ENCODE measurements around the gene SORCS2.

Gene SORCS2

GRCh38 chr4:7529368-7530080, 337.2 kb downstream of the SORCS2 start:
- POLR2A ChIA-PET, result no interaction called here
- CTCF ChIA-PET, result no interaction called here
- TF ChIP-seq CTCF (IDR thresholded peaks at IDR 0.05; ENCODE audit: control extremely low read depth, extremely low read depth, low read depth, missing control alignments), result no peak
- no peak for DNase-seq (ENCODE audit: extremely low spot score)

GRCh38 chr4:7530082-7530481, 337.7 kb downstream of the SORCS2 start:
- TF ChIP-seq CTCF (IDR thresholded peaks at IDR 0.05; ENCODE audit: control extremely low read depth, extremely low read depth, low read depth, missing control alignments), result no peak
- ChIA-PET CTCF (no interaction called here), POLR2A (no interaction called here)
- no peak for DNase-seq (ENCODE audit: extremely low spot score)

- CTCF ChIA-PET, result interaction anchor here (1.1 kb wide), 1 partner anchor 194 kb away, joined by 3 read pairs; no protein-coding TSS in a partner anchor
- TF ChIP-seq CTCF (IDR thresholded peaks at IDR 0.05; ENCODE audit: control extremely low read depth, extremely low read depth, low read depth, missing control alignments), result no peak
- POLR2A ChIA-PET, result no interaction called here
- DNase-seq (ENCODE audit: extremely low spot score), result no peak
These were observed 338.7 kb downstream of the SORCS2 start for GRCh38 chr4:7530932-7531639.

GRCh38 chr4:7531640-7531994, 339.3 kb downstream of the SORCS2 start:
- CTCF ChIA-PET, result interaction anchor here (1.1 kb wide), 1 partner anchor 194 kb away, joined by 3 read pairs; no protein-coding TSS in a partner anchor
- DNase-seq (ENCODE audit: extremely low spot score), result no peak
- TF ChIP-seq CTCF (IDR thresholded peaks at IDR 0.05; ENCODE audit: control extremely low read depth, extremely low read depth, low read depth, missing control alignments), result no peak
- POLR2A ChIA-PET, result no interaction called here

GRCh38 chr4:7532043-7532442, 339.7 kb downstream of the SORCS2 start:
- POLR2A ChIA-PET, result no interaction called here
- TF ChIP-seq CTCF (IDR thresholded peaks at IDR 0.05; ENCODE audit: control extremely low read depth, extremely low read depth, low read depth, missing control alignments), result no peak
- CTCF ChIA-PET, result interaction anchor here (1.1 kb wide), 1 partner anchor 195 kb away, joined by 3 read pairs; no protein-coding TSS in a partner anchor
- DNase-seq (ENCODE audit: extremely low spot score), result no peak

GRCh38 chr4:7533267-7533666, 340.9 kb downstream of the SORCS2 start:
- TF ChIP-seq CTCF (IDR thresholded peaks at IDR 0.05; ENCODE audit: control extremely low read depth, extremely low read depth, low read depth, missing control alignments), result no peak
- DNase-seq (ENCODE audit: extremely low spot score), result no peak
- CTCF ChIA-PET, result no interaction called here
- POLR2A ChIA-PET, result no interaction called here

Measured in GM10248 (cell line).